Natural killer cell (primary cell): ENCODE results near the gene PGAP2. TPM values are rescaled to one million over a fixed set of nuclear protein-coding genes. Genes with fewer than 3 reads are reported as not detected.
A peak's percentile ranks its signal among the peaks of the same experiment; 100 is the strongest.

Experiments
- ATAC-seq, 3 donors: fragments of 150-1000 bp in 2 of 3; fragments of 200-7000 bp in 1 of 3; cut with Tn5 transposase; 1 replicate in 1 of 3; 2 replicates in 2 of 3; pipeline ENCODE4 v1.10.0; 2021; ENCODE audit warnings: mild to moderate bottlenecking in 2 of 3, moderate library complexity in 2 of 3
- DNase-seq, 2 donors: peaks; one replicate each; pipeline versions ENCODE4 v3.0.0 to v3.0.0-alpha.2; 2013 to 2021; ENCODE audit warnings: mixed read lengths in 1 of 2
- H3K27ac ChIP-seq: one replicate; pipeline ENCODE4 v1.5.1; 2013; ENCODE audit warnings: mild to moderate bottlenecking, low read length
- H3K27me3 ChIP-seq: one replicate; pipeline ENCODE4 v1.6.1; 2013; ENCODE audit warnings: low read length; ENCODE audit not compliant: control insufficient read depth, insufficient read depth
- H3K36me3 ChIP-seq: one replicate; pipeline ENCODE4 v1.6.1; 2013; ENCODE audit warnings: low read length; ENCODE audit not compliant: control insufficient read depth, insufficient read depth
- H3K4me1 ChIP-seq: one replicate; pipeline ENCODE4 v1.6.1; 2013; ENCODE audit warnings: low read length; ENCODE audit not compliant: control insufficient read depth, insufficient read depth
- H3K4me3 ChIP-seq: one replicate; pipeline ENCODE4 v1.5.1; 2013; ENCODE audit warnings: low read length
- H3K9me3 ChIP-seq: one replicate; pipeline ENCODE4 v1.6.1; 2013; ENCODE audit warnings: low read length; ENCODE audit not compliant: control insufficient read depth, insufficient read depth
- H3K27ac Mint-ChIP-seq, 2 donors: one replicate each; pipeline ENCODE4 v1.8.0; 2022; ENCODE audit warnings: mild to moderate bottlenecking in 2 of 2, mixed read lengths in 2 of 2, moderate library complexity in 1 of 2
- H3K27me3 Mint-ChIP-seq, 2 donors: one replicate each; pipeline ENCODE4 v1.8.0; 2022; ENCODE audit warnings: low read depth in 2 of 2, mixed read lengths in 2 of 2
- H3K36me3 Mint-ChIP-seq: one replicate; pipeline ENCODE4 v1.8.0; 2022; ENCODE audit warnings: mixed read lengths
- H3K4me1 Mint-ChIP-seq, 2 donors: one replicate each; pipeline ENCODE4 v1.8.0; 2022; ENCODE audit warnings: mixed read lengths in 2 of 2
- H3K4me3 Mint-ChIP-seq: one replicate; pipeline ENCODE4 v1.8.0; 2022; ENCODE audit warnings: mild to moderate bottlenecking, moderate library complexity, mixed read lengths
- H3K9me3 Mint-ChIP-seq, 2 donors: one replicate each; pipeline ENCODE4 v1.8.0; 2022; ENCODE audit warnings: mixed read lengths in 2 of 2
- CTCF ChIP-seq: fragments of 200-600 bp; IDR thresholded peaks from one replicate; pipeline ENCODE4 v1.8.0; 2022; ENCODE audit warnings: antibody characterized with exemption
- WGBS: methylation state at CpG from one replicate; pipeline ENCODE4 v1.1.7; 2013; ENCODE audit warnings: missing lambda C conversion rate; ENCODE audit not compliant: insufficient coverage; 5-methylcytosine and 5-hydroxymethylcytosine counted together
- intact Hi-C: fragments of 100-400 bp; cut with micrococcal nuclease; formaldehyde crosslinking; loops from one replicate; pipeline ENCODE4 v1.14.2; 2022
- total RNA-seq, 4 donors: library from RNA; stranded (reverse); fragments of 120-200 nt in 1 of 4; gene quantifications; one replicate each; pipeline versions ENCODE4 v1.2.3 to v1.2.4, GENCODE V29; 2013 to 2022

PGAP2 gene
- total RNA-seq, 3 donors from 2014 or later (not counting 1 experiment from before 2014, with no cell fraction given) = 9.5 to 17.5 (median 9.8) TPM

- no peaks in the 10 kb centered on the region for H3K27me3 ChIP-seq
- Mint-ChIP-seq H3K4me3 (no peak overlapping the region), H3K4me1 (peaks cover 7 to 9% of the 10 kb centered on the region in 2 donors), H3K9me3 (peaks cover 0 to 3% of the 10 kb centered on the region in 2 donors), H3K27ac (no peak overlapping the region), H3K27me3 (no peaks in the 10 kb centered on the region), H3K36me3 (no peaks in the 10 kb centered on the region)
- no peak for TF ChIP-seq CTCF
- H3K4me3 ChIP-seq = no peak overlapping the region
- H3K9me3 ChIP-seq = no peaks in the 10 kb centered on the region
- no peak overlapping the region for H3K27ac ChIP-seq
- H3K4me1 ChIP-seq = peaks cover 10% of the 10 kb centered on the region
- 95% methylated on average over 3 of the region's 4 CpGs for WGBS
- no peak for ATAC-seq
- DNase-seq = no peak
- intact Hi-C loops = loop anchor here (10.0 kb wide), 1 partner anchor 47 kb away; no protein-coding TSS in a partner anchor
- H3K36me3 ChIP-seq = no peaks in the 10 kb centered on the region
These were observed 6.2 kb upstream of the PGAP2 start for GRCh38 chr11:3802011-3802790.

GRCh38 chr11:3803726-3804495 is 4.4 kb upstream of the PGAP2 start:
- H3K4me3 Mint-ChIP-seq = no peak overlapping the region
- no peaks in the 10 kb centered on the region for H3K36me3 ChIP-seq

GRCh38 chr11:3808861-3809623 is 682 bp downstream of the PGAP2 start:
- no peaks in the 10 kb centered on the region for H3K27me3 ChIP-seq
- H3K36me3 Mint-ChIP-seq = no peaks in the 10 kb centered on the region
- TF ChIP-seq CTCF = peak; percentile 28
- H3K4me3 Mint-ChIP-seq = peak overlapping the region; percentile 97
- 13% methylated on average over 5 of the region's 5 CpGs for WGBS
- intact Hi-C loops = loop anchor here (1.0 to 10.0 kb wide), 3 partner anchors 12 to 54 kb away; partner anchors contain the start of gene NUP98
- H3K36me3 ChIP-seq = no peaks in the 10 kb centered on the region
- peak overlapping the region; percentile 78 for H3K4me3 ChIP-seq
- peaks cover 14% of the 10 kb centered on the region for H3K4me1 ChIP-seq
- peaks cover 6 to 16% of the 10 kb centered on the region in 2 donors for H3K4me1 Mint-ChIP-seq
- DNase-seq (peak in 1 of 2 donors; percentile 79), ATAC-seq (peak; percentile 69 to 77 (median 76))
- no peaks in the 10 kb centered on the region for H3K9me3 Mint-ChIP-seq
- H3K27ac ChIP-seq = no peak overlapping the region
- peak overlapping the region; percentile 41 to 90 for H3K27ac Mint-ChIP-seq
- H3K9me3 ChIP-seq = no peaks in the 10 kb centered on the region
- H3K27me3 Mint-ChIP-seq = no peaks in the 10 kb centered on the region

More at GRCh38 chr11:3803726-3804495, 4.4 kb upstream of the PGAP2 start:
- H3K36me3 Mint-ChIP-seq = no peaks in the 10 kb centered on the region
- no peak for TF ChIP-seq CTCF
- Histone ChIP-seq H3K27me3 (no peaks in the 10 kb centered on the region), H3K9me3 (no peaks in the 10 kb centered on the region), H3K4me1 (peaks cover 11% of the 10 kb centered on the region), H3K27ac (no peak overlapping the region), H3K4me3 (no peak overlapping the region)
- H3K27ac Mint-ChIP-seq = no peak overlapping the region
- peaks cover 4 to 13% of the 10 kb centered on the region in 2 donors for H3K4me1 Mint-ChIP-seq
- ATAC-seq = no peak
- H3K9me3 Mint-ChIP-seq = peaks cover 0 to 3% of the 10 kb centered on the region in 2 donors
- H3K27me3 Mint-ChIP-seq = no peaks in the 10 kb centered on the region
- WGBS = 86% methylated on average over 10 of the region's 11 CpGs
- intact Hi-C loops = loop anchor here (10.0 kb wide), 1 partner anchor 49 kb away; no protein-coding TSS in a partner anchor
- no peak for DNase-seq
